ENCODE results near the gene TXNDC11.

TXNDC11 gene

DNA sequence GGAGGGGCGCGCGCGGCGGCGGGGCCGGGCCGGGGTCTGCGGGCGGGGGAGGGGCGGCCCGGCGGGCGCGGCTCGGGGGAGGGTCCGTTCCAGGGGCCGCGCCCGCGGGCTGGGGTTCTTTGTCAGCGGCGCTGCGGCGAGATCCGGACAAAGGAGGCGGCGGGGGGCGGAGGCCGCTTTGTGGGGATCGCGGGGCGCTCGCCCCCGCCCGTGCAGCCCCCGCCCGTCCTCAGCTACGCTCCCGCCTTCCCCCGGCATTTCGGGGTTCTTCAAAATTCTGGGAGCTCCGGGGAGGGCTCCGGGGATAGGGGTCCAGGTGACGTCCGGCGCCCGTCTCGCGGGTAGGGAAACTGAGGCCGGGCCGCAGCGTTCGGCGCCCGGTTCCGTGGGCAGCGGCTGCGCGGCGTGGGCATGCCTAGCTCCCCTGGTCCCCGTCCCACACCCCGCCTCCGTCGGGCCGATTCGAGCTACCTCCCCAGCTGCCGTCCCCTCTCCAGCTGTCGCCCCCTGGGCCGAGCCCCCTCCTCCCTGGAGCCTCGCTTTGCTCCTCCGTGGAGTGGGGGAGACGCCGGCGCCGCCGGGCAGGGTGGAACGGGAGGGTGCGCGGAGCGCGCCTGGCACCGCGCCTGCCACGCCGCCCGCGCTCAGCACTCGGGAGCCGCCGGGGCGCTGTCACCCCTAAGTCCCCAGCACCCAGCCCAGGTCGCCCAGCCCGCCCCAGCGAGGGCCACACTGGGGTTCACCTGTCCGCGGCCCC lies 73.9 kb downstream of the TXNDC11 start:
- H3K27ac Mint-ChIP-seq = no peak overlapping the region
- H3K4me3 Mint-ChIP-seq = peak overlapping the region; percentile 84
- no peak for TF ChIP-seq CTCF (IDR thresholded peaks at IDR 0.05)
- H3K4me1 Mint-ChIP-seq = peaks cover 67% of the 10 kb centered on the region
- H3K9me3 Mint-ChIP-seq = no peaks in the 10 kb centered on the region
- peaks cover 3% of the 10 kb centered on the region for H3K27me3 Mint-ChIP-seq (ENCODE audit: low read depth, poor library complexity)
- DNase-seq = peak; percentile 34
- H3K36me3 Mint-ChIP-seq (ENCODE audit: low read depth) = no peaks in the 10 kb centered on the region

DNA sequence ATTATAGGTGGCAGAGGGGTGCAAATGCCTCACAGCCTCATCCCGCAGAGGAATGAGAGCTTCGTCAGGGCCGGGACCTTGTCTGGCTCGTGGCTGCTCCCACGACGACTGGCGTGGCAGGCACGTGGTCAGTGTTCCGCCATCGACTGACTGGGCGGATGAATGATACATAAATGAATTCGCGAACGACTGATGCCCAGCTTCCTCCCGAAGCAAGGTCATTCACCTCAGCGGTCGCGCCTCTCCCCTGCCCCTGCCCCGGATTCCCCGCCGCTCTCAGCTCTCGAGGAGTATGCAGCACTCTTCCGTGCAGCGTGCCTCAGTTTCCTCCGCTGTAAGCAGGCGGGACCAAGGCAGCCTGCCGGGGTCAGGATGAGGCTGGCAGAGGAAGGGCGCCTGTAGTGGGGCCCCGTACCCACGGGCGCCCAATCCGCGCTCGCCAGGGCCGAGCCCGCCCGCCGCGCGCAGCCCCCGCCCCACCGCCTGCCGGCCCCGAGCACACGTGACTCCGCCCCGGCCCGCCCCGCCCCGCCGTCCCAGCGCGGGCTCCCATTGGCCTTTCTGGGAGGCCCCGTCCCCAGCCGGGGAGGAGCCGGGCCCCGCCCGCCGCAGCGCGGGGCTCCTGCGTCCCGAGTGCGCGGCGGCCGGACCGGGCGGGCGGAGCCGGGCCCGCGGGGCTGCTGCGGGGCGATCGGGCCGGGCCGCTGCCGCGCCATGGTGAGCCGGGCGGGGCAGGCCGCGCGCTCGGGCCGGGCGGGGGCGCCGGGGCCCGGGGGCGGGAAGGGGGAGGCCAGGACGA lies 74.6 kb downstream of the TXNDC11 start, which contains the start of gene SNN:
Gene SNN, plus strand, starts transcription at position 632 of the 799 bp plus-strand sequence. CDS start 7,605 bp downstream, outside the sequence.
- no peaks in the 10 kb centered on the region for H3K36me3 Mint-ChIP-seq (ENCODE audit: low read depth)
- H3K4me1 Mint-ChIP-seq = peaks cover 65% of the 10 kb centered on the region
- H3K4me3 Mint-ChIP-seq = peak within 1 kb of the TSS; percentile 84
- H3K27ac Mint-ChIP-seq = no peak within 1 kb of the TSS
- peaks cover 3% of the 10 kb centered on the region for H3K27me3 Mint-ChIP-seq (ENCODE audit: low read depth, poor library complexity)
- peak; percentile 92 for DNase-seq
- TF ChIP-seq CTCF (IDR thresholded peaks at IDR 0.05) = no peak
- no peaks in the 10 kb centered on the region for H3K9me3 Mint-ChIP-seq

DNA sequence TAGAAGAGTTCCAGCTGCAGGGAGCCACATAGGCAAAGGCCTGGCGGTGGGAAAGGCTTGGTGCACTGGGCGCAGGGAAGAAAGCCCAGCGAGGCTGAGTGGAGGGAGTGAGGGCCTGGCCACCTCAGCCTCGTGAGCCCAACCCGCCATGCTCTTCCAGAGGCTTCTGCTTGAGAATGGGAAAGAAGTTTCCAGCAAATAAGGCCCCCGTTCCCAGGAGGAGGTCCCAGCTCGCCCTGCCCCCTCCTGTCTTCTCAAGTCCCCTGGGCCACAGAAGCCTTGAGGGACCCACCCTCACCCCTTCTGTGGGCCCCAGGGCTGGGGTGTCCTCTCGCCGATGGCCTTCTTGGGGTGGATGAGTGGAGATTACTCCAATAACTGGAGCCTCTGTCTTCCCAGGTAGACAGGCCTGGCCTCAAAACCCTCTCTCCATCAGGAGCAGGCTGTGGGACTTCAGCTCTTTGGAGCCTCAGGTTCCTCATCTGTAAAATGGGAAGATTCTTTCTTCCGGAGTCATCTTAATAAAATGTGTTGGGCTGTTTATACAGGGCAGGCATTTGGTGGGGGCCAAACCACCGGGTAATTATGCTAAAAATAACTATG lies 75.3 kb downstream of the TXNDC11 start:
- no peak for TF ChIP-seq CTCF (IDR thresholded peaks at IDR 0.05)
- Mint-ChIP-seq H3K27me3 (ENCODE audit: low read depth, poor library complexity) (peaks cover 3% of the 10 kb centered on the region), H3K4me1 (peaks cover 58% of the 10 kb centered on the region), H3K9me3 (no peaks in the 10 kb centered on the region), H3K27ac (no peak overlapping the region), H3K4me3 (peak overlapping the region; percentile 64), H3K36me3 (ENCODE audit: low read depth) (no peaks in the 10 kb centered on the region)
- no peak for DNase-seq

DNA sequence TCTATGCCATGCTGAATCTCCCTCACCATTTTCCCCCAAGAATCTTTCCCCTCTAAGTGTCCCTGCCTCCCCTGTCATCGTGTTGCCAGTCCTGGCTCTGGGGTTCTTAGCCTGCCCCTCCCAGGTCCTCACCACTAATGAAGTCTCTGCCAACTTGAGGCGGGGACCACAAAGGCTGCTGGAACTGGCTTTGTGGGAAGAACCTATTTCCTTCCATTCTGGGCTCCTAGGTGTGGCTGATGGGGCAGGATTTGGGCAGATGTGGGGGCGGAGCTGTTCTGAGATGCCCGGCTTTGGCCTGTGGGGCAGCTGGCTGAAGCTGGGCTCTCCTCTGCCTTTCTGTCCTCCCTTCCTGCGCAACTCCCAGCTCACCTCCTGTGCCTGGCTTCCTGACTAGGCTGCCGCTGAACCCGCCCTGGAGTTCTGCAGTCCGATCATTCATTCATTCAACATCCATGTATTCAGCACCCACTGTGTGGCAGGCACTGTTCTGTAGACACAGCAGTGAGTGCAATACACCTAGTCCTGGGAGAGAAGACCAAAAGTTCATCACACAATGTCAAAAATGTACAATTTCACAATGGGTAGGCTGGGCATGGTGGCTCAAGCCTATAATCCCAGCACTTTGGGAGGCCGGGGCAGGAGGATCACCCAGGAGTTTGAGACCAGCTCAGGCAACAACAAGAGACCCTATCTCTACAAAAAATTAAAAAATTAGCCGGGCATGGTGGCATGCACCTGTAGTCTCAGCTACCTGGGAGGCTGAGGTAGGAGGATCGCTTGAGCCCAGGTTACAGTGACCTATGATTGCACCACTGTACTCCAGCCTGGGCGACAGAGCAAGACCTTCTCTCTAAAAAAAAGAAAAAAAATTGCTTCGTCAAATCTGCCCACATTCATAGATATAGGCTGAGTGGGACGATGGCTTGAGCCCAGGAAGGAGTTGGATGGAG lies 76.3 kb downstream of the TXNDC11 start:
- no peak for DNase-seq
- peaks cover 5% of the 10 kb centered on the region for H3K27me3 Mint-ChIP-seq (ENCODE audit: low read depth, poor library complexity)
- H3K4me1 Mint-ChIP-seq = peaks cover 51% of the 10 kb centered on the region
- no peak overlapping the region for H3K27ac Mint-ChIP-seq
- TF ChIP-seq CTCF (IDR thresholded peaks at IDR 0.05) = no peak
- peak overlapping the region; percentile 64 for H3K4me3 Mint-ChIP-seq
- H3K9me3 Mint-ChIP-seq = no peaks in the 10 kb centered on the region
- H3K36me3 Mint-ChIP-seq (ENCODE audit: low read depth) = no peaks in the 10 kb centered on the region

DNA sequence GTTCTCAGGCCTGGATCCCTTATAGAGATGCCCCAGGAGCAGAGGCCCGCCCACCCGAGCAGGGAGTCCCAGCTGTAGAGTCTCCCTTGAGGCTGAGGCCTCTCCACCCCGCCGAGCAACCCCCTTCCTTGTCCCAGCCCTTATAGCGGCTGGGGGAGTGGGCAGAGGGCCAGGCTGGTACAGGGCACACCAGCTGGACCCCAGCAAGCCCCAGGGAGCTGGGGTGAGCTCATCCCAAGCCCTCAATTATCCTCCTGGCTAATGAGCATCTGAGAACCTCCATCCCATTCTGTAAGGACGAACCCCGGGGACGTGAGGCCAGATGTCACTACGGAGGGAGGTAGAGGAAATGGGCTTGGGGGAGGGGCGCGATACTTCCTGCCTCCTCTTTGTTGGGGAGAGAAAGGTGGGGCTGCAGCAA lies 77.6 kb downstream of the TXNDC11 start:
- Mint-ChIP-seq H3K27ac (no peak overlapping the region), H3K4me3 (no peak overlapping the region), H3K9me3 (no peaks in the 10 kb centered on the region), H3K4me1 (peaks cover 40% of the 10 kb centered on the region), H3K36me3 (ENCODE audit: low read depth) (no peaks in the 10 kb centered on the region), H3K27me3 (ENCODE audit: low read depth, poor library complexity) (peaks cover 6% of the 10 kb centered on the region)
- TF ChIP-seq CTCF (IDR thresholded peaks at IDR 0.05) = no peak
- no peak for DNase-seq

Measured in nephron progenitor cell (in vitro differentiated cells).